ENCODE measurements around the gene CCDC146. TPM values are rescaled to one million over a fixed set of nuclear protein-coding genes. Genes with fewer than 3 reads are reported as not detected.
"Not testable (repeated sequence)": the region's sequence is repeated elsewhere in the genome, so short reads cannot be mapped to it uniquely, and the experiment has no call there.

The CCDC146 gene
- total RNA-seq, 1 donor from 2014 or later = 13.5 TPM

DNA sequence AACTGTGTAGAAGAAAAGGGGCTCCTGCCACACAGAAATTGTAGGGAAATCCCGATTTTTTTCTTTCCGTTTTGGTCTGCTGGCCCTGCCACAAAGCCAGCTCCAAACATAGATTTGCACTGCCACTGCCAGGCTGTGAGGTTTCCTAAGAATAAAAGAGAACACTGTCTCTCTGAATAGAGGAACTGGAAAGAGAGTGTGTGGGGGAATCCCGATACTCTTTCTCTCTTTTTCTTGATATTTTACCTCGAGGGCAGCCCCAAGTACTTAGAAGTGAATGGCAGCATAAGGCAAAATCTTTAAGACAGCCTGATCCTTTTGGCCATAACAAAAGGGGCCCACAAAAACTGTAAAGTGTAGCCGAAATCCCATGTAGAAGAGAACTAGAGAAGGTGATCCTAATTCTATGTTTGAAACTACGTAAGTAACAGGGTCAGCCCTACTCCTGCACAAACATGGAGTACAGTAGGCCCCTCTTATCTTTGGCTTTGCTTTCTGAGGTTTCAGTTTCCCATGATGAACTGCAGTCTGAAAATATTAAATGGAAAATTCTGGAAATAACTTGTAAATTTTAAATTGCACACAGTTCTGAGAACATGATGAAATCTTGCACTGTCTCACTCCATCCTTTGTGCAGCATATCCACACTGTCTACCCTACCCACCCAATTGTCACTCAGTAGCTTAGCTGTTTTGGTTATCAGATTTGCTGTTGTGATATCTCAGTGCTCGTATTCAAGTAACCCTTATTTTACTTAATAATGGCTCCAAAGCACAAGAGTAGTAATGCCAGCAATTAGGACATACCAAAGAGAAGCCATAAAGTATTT, 6.4 kb downstream of the CCDC146 start:
- DNase-seq; intact Hi-C loops (cut with DNase I): not testable (repeated sequence)
- peak; percentile 67 for ATAC-seq (ENCODE audit: poor library complexity)

- ATAC-seq (ENCODE audit: poor library complexity); DNase-seq: not testable (repeated sequence)
- intact Hi-C loops (cut with DNase I) = loop anchor here (10.0 kb wide), 1 partner anchor 193 kb away; no protein-coding TSS in a partner anchor
Observed at GRCh38 chr7:77131781-77132180, 9.4 kb downstream of the CCDC146 start.

- DNase-seq; ATAC-seq (ENCODE audit: poor library complexity): not testable (repeated sequence)
- intact Hi-C loops (cut with DNase I) = loop anchor here (10.0 kb wide), 1 partner anchor 186 kb away; no protein-coding TSS in a partner anchor
Observed at GRCh38 chr7:77138668-77139067, 16.3 kb downstream of the CCDC146 start.

DNA sequence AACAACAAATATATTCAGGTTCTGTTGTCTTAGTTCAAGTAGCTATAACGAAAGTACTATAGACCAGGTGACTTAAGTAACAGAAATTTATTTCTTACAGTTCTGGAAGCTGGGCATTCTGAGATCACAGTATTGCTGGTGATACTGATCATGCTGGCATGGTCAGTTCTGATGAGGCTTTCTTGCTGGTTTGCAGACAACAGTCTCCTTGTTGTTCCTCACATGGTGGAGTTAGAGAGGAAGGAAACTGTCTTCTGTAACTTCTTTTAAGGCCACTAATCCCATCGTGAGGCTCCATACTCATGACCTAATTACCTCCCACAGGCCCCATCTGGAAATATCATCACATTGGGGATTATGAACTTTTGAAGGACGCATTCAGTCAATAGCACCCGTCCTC, 17.9 kb downstream of the CCDC146 start:
- ATAC-seq (ENCODE audit: poor library complexity); intact Hi-C loops (cut with DNase I): not testable (repeated sequence)

GRCh38 chr7:77152232-77152631, 29.8 kb downstream of the CCDC146 start:
- ATAC-seq (ENCODE audit: poor library complexity) = peak; percentile 18

More for the DNA sequence above, 17.9 kb downstream of the CCDC146 start:
- DNase-seq = not testable (repeated sequence)

GRCh38 chr7:77154917-77155464, 32.6 kb downstream of the CCDC146 start:
- DNase-seq; intact Hi-C loops (cut with DNase I): not testable (repeated sequence)
- peak; percentile 46 for ATAC-seq (ENCODE audit: poor library complexity)

More at GRCh38 chr7:77152232-77152631, 29.8 kb downstream of the CCDC146 start:
- DNase-seq; intact Hi-C loops (cut with DNase I): not testable (repeated sequence)

DNA sequence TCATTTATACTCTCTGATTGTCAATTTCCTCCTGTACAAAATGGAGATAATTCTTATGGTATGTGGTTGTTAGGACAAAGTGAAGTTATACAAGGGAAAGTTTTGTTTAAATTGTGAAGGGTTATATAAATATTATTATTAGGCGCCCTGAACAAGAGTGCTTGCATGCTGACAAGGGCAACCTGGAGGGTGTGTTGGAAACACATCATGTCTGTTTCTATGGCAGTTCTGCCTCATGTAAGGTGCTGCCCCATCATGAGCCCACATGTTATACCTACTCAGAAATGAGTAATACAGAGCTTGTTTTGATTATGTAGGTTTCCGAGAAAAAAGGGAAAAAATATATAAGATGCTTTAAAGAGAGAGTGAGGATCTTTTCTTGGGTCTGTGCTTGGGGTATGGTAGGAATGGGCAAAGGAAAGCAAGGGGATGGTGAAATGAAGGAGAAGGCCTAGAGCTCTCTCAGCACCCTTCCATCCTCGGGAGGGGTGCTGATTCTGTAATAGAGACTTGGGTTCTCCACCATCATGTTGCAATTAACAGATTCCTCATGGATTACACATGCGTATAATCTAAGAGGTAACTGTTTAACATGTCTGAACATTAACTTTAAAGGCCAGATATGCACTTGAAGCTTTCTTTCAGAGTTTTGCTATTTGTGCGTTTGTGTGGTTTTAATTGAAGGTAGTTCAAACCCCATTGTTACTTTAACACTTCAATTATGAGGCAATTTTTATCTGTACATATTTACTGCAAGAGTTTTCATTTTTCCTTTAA, 33.4 kb downstream of the CCDC146 start:
- intact Hi-C loops (cut with DNase I); DNase-seq; ATAC-seq (ENCODE audit: poor library complexity): not testable (repeated sequence)

DNA sequence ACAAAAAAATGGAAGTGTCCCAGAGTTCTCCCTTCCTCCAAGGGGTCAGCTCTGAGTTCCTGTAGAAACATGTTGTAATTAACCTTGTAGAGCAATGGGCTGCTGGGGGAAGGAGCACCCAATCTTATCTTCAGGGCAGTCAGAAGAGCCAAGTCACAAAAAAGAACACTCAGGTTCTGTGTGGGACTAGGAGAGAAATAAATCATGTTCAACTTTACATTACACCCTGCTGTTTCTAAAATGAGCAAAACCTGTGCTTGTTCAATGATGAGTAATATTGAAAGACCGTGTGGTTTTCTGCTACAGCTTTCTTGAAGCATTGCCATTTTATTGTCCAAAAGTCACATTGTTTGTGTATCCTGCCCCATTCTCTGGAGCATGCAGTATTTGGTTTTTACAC, 34.6 kb downstream of the CCDC146 start:
- peak; percentile 41 for ATAC-seq (ENCODE audit: poor library complexity)
- intact Hi-C loops (cut with DNase I); DNase-seq: not testable (repeated sequence)

DNA sequence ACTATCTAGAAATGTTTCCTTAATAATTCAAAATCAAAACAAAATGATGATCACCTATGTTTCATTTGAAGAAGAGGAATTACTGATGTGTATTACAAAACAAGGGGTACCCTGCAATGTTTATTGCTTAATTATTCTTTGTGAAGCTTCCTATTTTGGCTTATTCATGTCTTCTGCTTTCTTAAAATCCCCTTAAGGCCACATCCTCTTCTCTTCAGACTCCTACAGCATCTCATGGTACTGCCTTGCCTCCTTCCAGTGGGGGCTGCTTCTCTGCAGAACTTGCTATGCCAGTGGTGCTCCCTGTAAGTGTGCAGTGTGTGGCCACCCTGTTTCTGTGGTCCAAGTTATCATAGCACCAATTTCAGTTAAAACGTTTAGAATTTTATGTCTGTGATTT, 35.0 kb downstream of the CCDC146 start:
- peak; percentile 45 for ATAC-seq (ENCODE audit: poor library complexity)
- intact Hi-C loops (cut with DNase I) = no loop called here
- peak; percentile 35 for DNase-seq

DNA sequence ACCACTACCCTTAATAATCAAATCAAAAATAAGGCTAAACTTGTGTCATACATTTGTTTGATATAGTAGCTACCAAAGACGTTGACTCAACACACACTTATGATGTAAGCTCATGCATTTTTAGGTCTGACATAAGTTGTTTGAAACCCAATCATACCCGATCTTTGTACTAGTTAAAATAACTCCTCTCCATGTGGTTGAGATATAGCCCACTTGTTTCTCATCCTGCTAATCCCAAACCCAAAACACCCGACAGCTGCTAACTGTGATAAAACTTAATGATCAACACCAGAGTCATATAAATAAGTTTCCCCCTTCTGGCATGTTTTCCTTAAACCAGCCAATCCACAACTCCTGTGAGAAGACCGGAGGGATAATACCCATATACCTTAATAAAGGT, 48.7 kb downstream of the CCDC146 start:
- ATAC-seq (ENCODE audit: poor library complexity); intact Hi-C loops (cut with DNase I); DNase-seq: not testable (repeated sequence)

GRCh38 chr7:77172437-77173172, 50.2 kb downstream of the CCDC146 start:
- DNase-seq; intact Hi-C loops (cut with DNase I); ATAC-seq (ENCODE audit: poor library complexity): not testable (repeated sequence)

DNA sequence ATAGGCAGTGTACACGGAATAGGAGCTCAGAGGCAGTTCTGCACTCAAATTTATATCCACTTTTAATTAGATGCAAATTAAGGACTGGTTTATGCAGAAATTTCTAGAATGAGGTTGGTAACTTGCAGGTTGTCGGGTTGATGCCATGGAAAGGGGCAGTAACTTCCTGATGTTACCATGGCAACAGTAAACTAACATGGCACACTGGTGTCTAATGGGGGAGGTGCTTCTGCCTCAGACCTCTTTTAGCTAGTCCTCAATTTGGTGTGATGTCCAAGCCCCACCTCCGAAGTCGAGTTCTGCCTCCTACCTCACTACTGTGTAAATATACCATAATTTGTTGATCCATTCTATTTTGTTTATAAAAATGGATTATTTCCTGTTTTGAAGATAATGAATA, 52.0 kb downstream of the CCDC146 start:
- intact Hi-C loops (cut with DNase I); ATAC-seq (ENCODE audit: poor library complexity); DNase-seq: not testable (repeated sequence)

- DNase-seq; ATAC-seq (ENCODE audit: poor library complexity); intact Hi-C loops (cut with DNase I): not testable (repeated sequence)
Observed at GRCh38 chr7:77175274-77175800, 52.9 kb downstream of the CCDC146 start.

DNA sequence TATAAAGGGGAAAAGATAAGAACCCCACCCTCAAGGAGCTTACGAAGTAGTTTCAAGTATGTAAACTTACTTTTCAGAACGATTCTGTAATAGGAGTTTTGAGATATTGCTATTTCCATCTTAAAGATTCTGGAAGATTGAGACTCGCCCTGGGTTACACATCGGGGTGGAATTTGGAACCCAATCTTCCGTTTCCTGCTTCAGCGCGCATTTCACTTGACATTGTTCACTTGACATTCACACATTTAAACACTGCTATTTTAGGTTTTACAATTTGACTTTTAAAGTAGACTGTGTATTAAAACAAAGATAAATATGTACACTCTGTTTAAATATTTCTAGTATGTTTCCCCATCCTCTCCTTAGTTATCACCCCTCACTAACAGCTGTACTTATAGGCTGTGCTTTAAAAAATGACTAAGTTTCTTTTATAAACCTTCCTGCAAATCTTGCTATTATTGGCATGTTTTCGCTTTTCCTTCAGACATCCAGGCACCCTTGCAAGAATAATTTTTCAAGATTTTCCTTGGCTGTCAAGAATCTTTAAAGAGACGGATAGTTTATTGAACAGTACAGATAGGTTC, 55.0 kb downstream of the CCDC146 start:
- ATAC-seq (ENCODE audit: poor library complexity); intact Hi-C loops (cut with DNase I); DNase-seq: not testable (repeated sequence)

DNA sequence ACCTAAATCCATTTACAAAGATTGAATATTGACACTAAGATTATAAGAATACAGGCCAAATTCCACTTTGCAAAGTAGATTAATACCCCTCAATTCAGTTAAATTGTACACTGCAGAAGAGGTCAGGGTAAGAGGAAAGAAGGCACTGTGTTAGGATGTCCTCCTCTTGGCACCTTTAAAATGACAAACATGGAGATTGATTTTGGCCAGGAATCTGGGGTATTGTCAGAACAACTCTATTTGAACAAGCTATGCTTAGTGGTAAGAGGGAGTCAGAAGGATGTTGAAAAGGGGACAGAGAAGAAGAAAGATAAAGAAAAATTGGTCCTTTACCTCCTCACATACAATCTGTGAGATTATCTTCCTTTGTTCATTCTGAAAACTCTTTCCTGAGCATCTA, 55.6 kb downstream of the CCDC146 start:
- intact Hi-C loops (cut with DNase I); DNase-seq; ATAC-seq (ENCODE audit: poor library complexity): not testable (repeated sequence)

DNA sequence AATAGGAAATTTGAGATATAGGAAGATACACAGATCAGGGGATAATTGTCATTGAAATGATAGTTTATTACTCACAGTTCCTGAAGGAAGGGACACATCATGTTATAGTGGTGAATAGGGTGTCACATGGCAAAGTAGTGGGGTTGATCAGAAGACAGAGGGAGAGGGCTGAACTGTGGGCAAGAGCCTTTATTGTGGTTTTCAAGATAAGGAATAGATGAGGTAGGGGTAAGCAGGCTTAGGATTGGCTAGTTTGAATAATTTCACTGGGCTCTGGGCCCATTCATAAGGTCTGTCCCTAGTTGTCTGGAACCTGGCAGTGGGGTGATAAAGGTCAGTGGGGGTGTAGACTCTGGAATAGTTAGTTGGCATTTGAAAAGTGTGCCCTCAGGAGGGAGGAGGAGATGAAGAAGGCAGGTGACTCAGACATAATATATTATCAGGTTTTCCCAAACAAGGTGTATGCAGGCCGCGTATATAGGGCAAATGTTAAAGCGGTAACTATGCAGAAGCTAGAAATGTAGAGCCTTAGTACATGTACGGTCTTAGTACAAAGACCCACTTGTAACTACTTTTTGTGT, 58.7 kb downstream of the CCDC146 start:
- ATAC-seq (ENCODE audit: poor library complexity) (no peak), DNase-seq (no peak)
- intact Hi-C loops (cut with DNase I) = no loop called here

- ATAC-seq (ENCODE audit: poor library complexity) (no peak), DNase-seq (no peak)
- intact Hi-C loops (cut with DNase I) = no loop called here
Observed at GRCh38 chr7:77181734-77182133, 59.3 kb downstream of the CCDC146 start.

Measured in Right ventricle myocardium superior (tissue), 1 donor.